PC-9 (cell line): ENCODE measurements around the gene SLC2A8. TPM values are rescaled to one million over a fixed set of nuclear protein-coding genes. Genes with fewer than 3 reads are reported as not detected.

Experiments used
- BruUV-seq: library from RNA; stranded (reverse); fragments of 400-500 nt; replicated peaks from 2 replicates; lab custom pipeline; 2021; lab: Mats Ljungman, UMichigan
- CTCF ChIA-PET: fragments of 300-600 bp; sonication (Branson Sonifier 250); formaldehyde crosslinking; loops from one replicate; lab custom pipeline; 2022; ENCODE audit warnings: antibody characterized with exemption; lab: Charles Lee
- POLR2A ChIA-PET: fragments of 300-600 bp; sonication (Branson Sonifier 250); formaldehyde crosslinking; loops from one replicate; lab custom pipeline; 2022; ENCODE audit warnings: antibody characterized with exemption; ENCODE audit not compliant: unreplicated experiment; lab: Charles Lee
- DNase-seq, 2 experiments: peaks; one replicate each; pipeline versions ENCODE4 v3.0.0 to v3.0.0-alpha.2; 2015 to 2022; ENCODE audit warnings: mixed read lengths in 1 of 2
- H2AFZ ChIP-seq: fragments of 200-600 bp; sonication (generic); 2 replicates; pipeline ENCODE4 v1.8.1; 2017; ENCODE audit warnings: antibody characterized with exemption
- H3F3A ChIP-seq: fragments of 200-600 bp; sonication (generic); 2 replicates; pipeline ENCODE4 v1.8.1; 2017; ENCODE audit warnings: antibody characterized with exemption, mild to moderate bottlenecking, low read depth; ENCODE audit not compliant: insufficient read depth
- H3K27ac ChIP-seq: fragments of 200-600 bp; sonication (generic); 2 replicates; pipeline ENCODE4 v1.6.1; 2016; ENCODE audit warnings: mixed run types
- H3K27me3 ChIP-seq: fragments of 200-600 bp; sonication (generic); 2 replicates; pipeline ENCODE4 v1.6.1; 2016; ENCODE audit warnings: low read depth, mixed run types; ENCODE audit not compliant: insufficient read depth
- H3K36me3 ChIP-seq: fragments of 200-600 bp; sonication (generic); 2 replicates; pipeline ENCODE4 v1.6.1; 2016; ENCODE audit warnings: low read depth, mixed run types
- H3K4me1 ChIP-seq: fragments of 200-600 bp; sonication (generic); replicated peaks from 2 replicates; pipeline ENCODE4 v1.6.1; 2016; ENCODE audit warnings: mixed run types; ENCODE audit not compliant: insufficient read depth
- H3K4me2 ChIP-seq: fragments of 200-600 bp; sonication (generic); 2 replicates; pipeline ENCODE4 v1.6.1; 2017; ENCODE audit warnings: mixed run types
- H3K4me3 ChIP-seq: fragments of 200-600 bp; sonication (generic); 2 replicates; pipeline ENCODE4 v1.6.1; 2016; ENCODE audit warnings: mixed run types
- H3K79me2 ChIP-seq: fragments of 200-600 bp; sonication (generic); 2 replicates; pipeline ENCODE4 v1.6.1; 2017; ENCODE audit warnings: low read depth, mixed run types
- H3K9me2 ChIP-seq: fragments of 200-600 bp; sonication (generic); 2 replicates; pipeline ENCODE4 v1.8.1; 2017; ENCODE audit warnings: mild to moderate bottlenecking; ENCODE audit not compliant: insufficient read depth
- H3K9me3 ChIP-seq: fragments of 200-600 bp; sonication (generic); 2 replicates; pipeline ENCODE4 v1.8.1; 2016; ENCODE audit warnings: low read depth; ENCODE audit not compliant: insufficient read depth
- H4K20me1 ChIP-seq: fragments of 200-600 bp; sonication (generic); 2 replicates; pipeline ENCODE4 v1.8.1; 2017; ENCODE audit not compliant: insufficient read depth
- CTCF ChIP-seq: fragments of 200-600 bp; sonication (generic); conservative IDR thresholded peaks from 2 replicates; pipeline ENCODE4 v1.6.1; 2017; ENCODE audit warnings: mixed run types, antibody characterized with exemption, mild to moderate bottlenecking, moderate library complexity
- EZH2 ChIP-seq: fragments of 200-600 bp; sonication (generic); IDR thresholded peaks from 2 replicates; pipeline ENCODE4 v1.8.0; 2017; ENCODE audit warnings: antibody characterized with exemption, low read depth
- intact Hi-C: fragments of 100-400 bp; cut with micrococcal nuclease; formaldehyde crosslinking; loops from one replicate; pipeline ENCODE4 v1.10.0; 2022; ENCODE audit not compliant: unreplicated experiment
- total RNA-seq: library from RNA; stranded (reverse); gene quantifications from 2 replicates; pipeline ENCODE4 v1.2.3, GENCODE V29; 2021

The SLC2A8 gene
- total RNA-seq, 1 experiment from 2014 or later = 19.1 TPM

DNA sequence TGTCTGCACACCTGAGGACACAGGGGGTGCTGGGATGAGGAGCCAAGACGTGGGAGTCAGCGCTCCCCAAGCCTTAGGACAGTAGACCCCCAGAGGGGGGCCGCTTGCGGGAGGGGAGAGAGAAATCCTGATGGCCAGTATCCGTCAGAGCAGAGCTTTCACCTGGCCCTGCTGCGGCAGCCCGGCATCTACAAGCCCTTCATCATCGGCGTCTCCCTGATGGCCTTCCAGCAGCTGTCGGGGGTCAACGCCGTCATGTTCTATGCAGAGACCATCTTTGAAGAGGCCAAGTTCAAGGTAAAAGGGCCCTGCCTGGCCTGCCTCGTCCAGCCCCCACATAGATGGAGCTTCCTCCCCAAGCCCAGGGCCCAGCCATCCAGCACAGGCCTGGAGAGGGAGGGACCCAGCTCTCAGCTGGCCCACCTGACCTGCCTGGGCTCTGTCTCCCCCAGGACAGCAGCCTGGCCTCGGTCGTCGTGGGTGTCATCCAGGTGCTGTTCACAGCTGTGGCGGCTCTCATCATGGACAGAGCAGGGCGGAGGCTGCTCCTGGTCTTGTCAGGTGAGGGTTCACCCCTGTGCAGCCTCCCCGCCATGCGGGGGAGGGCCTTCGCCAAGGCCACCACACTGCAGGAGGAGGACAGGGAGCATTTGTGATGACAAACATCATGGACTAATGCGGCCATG lies 6.7 kb downstream of the SLC2A8 start:
- H2AFZ ChIP-seq = no peak overlapping the region

DNA sequence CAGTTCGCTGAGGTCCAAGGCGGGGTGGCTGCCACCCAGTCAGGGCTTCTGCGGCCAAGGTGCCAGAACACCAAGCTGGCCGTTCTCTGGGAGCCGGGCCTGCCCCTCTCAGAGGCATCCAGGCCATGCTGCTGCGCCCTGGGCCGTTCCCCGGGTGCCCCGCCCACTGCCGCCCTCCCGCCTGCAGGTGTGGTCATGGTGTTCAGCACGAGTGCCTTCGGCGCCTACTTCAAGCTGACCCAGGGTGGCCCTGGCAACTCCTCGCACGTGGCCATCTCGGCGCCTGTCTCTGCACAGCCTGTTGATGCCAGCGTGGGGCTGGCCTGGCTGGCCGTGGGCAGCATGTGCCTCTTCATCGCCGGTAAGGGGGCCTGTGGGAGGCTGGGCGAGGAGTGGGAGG lies 7.7 kb downstream of the SLC2A8 start:
- Histone ChIP-seq H3K9me2 (no peaks in the 10 kb centered on the region), H3K27ac (no peak overlapping the region), H3K4me2 (no peak overlapping the region), H3F3A (no peaks in the 10 kb centered on the region), H3K9me3 (no peaks in the 10 kb centered on the region), H3K4me1 (no peaks in the 10 kb centered on the region), H3K4me3 (no peak overlapping the region), H3K79me2 (no peaks in the 10 kb centered on the region), H3K27me3 (no peaks in the 10 kb centered on the region), H2AFZ (no peak overlapping the region), H4K20me1 (no peaks in the 10 kb centered on the region), H3K36me3 (no peaks in the 10 kb centered on the region)
- BruUV-seq = no TSS peak
- TF ChIP-seq CTCF (no peak), EZH2 (no peak)
- POLR2A ChIA-PET = no interaction called here
- DNase-seq = no peak
- CTCF ChIA-PET = no interaction called here
- intact Hi-C loops = no loop called here

More for the DNA sequence above, 6.7 kb downstream of the SLC2A8 start:
- ChIA-PET CTCF (no interaction called here), POLR2A (no interaction called here)
- H3K79me2 ChIP-seq = no peaks in the 10 kb centered on the region
- intact Hi-C loops = no loop called here
- H4K20me1 ChIP-seq = no peaks in the 10 kb centered on the region
- no peak for TF ChIP-seq EZH2
- no peak for TF ChIP-seq CTCF
- H3K9me2 ChIP-seq = no peaks in the 10 kb centered on the region
- no peaks in the 10 kb centered on the region for H3F3A ChIP-seq
- no TSS peak for BruUV-seq
- H3K4me1 ChIP-seq = no peaks in the 10 kb centered on the region
- H3K27ac ChIP-seq = no peak overlapping the region
- no peaks in the 10 kb centered on the region for H3K9me3 ChIP-seq
- DNase-seq = no peak
- no peaks in the 10 kb centered on the region for H3K27me3 ChIP-seq
- H3K36me3 ChIP-seq = no peaks in the 10 kb centered on the region
- H3K4me2 ChIP-seq = no peak overlapping the region
- H3K4me3 ChIP-seq = no peak overlapping the region

DNA sequence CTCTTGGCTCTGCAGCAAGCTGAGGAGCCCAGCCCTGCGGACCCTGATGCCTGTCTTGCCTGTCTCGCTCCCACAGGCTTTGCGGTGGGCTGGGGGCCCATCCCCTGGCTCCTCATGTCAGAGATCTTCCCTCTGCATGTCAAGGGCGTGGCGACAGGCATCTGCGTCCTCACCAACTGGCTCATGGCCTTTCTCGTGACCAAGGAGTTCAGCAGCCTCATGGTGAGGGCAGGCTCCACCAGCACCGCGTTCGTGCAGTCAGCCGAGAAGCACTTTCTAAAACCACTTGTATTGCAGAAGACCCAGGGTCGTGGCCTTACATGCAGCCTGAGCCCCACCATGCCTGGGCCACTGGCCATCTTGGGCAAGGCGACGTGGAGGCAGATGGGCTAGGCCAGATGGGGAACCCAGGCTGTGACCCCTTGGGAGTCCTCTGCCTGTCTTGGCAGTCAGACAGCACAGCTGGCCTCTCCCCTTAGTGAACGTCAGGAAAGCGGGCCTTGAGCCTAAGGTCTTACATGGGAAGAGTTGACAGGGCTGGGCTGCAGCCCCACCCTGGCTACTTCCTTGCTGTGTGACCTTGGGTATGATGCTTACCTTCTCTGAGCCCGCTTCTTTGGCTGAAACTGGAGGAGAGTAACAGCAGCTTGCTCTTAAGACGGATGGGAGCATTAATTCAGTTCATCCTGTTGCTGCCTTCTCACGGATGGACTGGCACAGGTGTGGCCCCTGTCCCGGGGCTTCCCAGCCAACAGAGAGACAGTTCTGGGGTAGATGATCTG lies 8.6 kb downstream of the SLC2A8 start:
- ChIA-PET CTCF (no interaction called here), POLR2A (no interaction called here)
- TF ChIP-seq EZH2 (no peak), CTCF (no peak)
- no TSS peak for BruUV-seq
- Histone ChIP-seq H3K36me3 (no peaks in the 10 kb centered on the region), H3K9me2 (no peaks in the 10 kb centered on the region), H3K27me3 (no peaks in the 10 kb centered on the region), H3K4me2 (no peak overlapping the region), H3K79me2 (no peaks in the 10 kb centered on the region), H3K4me3 (no peak overlapping the region), H3K27ac (no peak overlapping the region), H3K9me3 (no peaks in the 10 kb centered on the region), H3K4me1 (no peaks in the 10 kb centered on the region), H2AFZ (no peak overlapping the region), H4K20me1 (no peaks in the 10 kb centered on the region), H3F3A (no peaks in the 10 kb centered on the region)
- intact Hi-C loops = no loop called here
- DNase-seq = no peak
